NCI-H2107 (cell line): ENCODE measurements around the gene MED13L.
"Not testable (repeated sequence)": the region's sequence is repeated elsewhere in the genome, so short reads cannot be mapped to it uniquely, and the experiment has no call there.

Experiments used
- DNase-seq: peaks from one replicate; lab custom pipeline; 2025; lab: John Stamatoyannopoulos, UW

The MED13L gene

DNA sequence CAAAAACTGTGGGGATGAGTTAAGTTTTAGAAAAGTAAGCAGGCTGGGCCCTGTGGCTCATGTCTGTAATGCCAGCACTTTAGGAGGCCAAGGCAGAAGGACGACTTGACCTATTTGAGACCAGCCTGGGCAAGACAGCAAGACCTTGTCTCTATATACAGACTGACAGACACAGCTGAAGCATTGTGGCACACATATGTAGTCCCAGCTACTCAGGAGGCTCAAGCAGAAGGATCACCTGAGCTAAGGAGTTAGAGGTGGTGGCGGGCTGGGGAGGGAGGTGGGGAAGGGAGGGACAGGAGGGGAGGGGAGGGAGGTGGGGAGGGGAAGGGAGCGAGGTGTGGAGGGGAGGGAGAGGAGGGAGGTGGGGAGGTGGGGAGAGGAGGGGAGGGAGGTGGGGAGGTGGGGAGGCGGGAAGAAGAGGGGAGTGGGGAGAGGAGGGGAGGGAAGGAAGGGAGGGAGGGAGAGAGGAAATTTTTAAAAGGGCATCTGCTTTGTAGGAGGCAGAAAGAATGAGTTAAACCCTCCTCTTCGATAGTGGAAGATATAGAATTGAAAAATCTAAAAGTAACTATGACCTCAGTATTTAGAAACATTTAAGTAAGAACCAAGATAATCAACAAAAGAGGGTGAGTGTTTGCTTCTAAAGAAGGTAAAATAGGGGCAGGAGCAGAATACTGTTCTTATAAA, 30.9 kb downstream of the MED13L start:
- no peak for DNase-seq

- no peak for DNase-seq
Measured at GRCh38 chr12:116245189-116245588, 32.3 kb downstream of the MED13L start.

GRCh38 chr12:116244474-116245090, 32.9 kb downstream of the MED13L start:
- DNase-seq = no peak

DNA sequence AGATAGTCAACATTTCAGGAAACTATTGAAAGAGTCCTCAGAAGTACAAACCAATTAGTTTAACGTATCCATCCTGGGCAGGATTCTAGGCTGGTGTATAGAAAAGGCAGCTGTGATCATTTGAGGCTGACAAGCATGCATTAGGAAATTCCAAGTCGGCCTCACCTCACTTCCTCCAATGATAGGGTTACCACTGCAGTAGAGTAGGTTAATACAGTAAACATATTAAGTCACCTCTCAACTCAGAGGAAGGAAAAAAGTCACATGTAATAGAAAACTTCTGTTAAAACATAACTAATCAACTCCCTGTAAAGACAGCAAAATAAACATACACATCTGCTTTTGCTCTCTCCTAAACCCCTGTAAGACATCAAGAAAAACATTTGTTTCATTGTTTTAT, 33.5 kb downstream of the MED13L start:
- no peak for DNase-seq

- no peak for DNase-seq
Measured at GRCh38 chr12:116242740-116243139, 34.8 kb downstream of the MED13L start.

GRCh38 chr12:116241157-116241759, 36.2 kb downstream of the MED13L start:
- no peak for DNase-seq

DNA sequence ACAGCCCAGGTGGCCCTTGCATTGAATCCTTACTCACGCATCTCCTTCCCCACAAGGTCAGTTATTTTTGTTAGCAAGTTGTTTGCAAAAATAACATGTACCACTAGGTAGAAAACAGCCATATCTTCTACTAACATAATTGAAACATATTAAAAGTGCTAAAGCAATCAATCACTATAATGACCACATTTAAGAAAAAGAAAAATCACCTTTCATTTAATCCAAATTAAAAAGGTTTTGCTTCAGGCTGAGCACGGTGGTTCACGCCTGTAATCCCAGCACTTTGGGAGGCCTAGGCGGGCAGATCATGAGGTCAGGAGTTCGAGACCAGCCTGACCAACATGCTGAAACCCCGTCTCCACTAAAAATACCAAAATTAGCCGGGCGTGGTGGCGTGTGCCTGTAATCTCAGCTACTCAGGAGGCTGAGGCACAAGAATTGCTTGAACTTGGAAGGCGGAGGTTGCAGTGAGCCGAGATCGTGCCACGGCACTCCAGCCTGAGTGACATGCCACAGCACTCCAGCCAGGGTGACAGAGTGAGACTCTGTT, 38.8 kb downstream of the MED13L start:
- DNase-seq = not testable (repeated sequence)

- DNase-seq = no peak
Measured at GRCh38 chr12:116238149-116238548, 39.3 kb downstream of the MED13L start.

- DNase-seq = no peak
Measured at GRCh38 chr12:116236976-116237375, 40.5 kb downstream of the MED13L start.

GRCh38 chr12:116236148-116236731, 41.3 kb downstream of the MED13L start:
- DNase-seq = peak; percentile 16

GRCh38 chr12:116234148-116234547, 43.3 kb downstream of the MED13L start:
- DNase-seq = not testable (repeated sequence)

DNA sequence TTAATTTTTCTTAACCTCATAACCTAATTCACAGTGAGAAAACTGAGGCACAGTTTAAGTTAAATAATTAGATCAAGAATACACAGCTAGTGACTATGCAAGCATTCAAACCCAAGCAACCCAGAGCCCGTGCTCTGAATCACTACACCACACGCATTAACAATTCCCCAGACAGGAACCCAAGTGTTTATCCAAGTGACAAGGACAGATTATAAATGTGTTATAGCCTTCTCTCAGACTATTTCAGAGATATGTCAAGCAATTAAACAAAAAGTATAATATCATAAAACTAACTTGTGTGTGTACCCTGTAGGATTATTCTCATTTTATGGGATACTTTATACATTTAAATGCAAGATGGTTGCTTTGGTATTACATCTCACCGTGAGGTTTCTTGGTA, 43.8 kb downstream of the MED13L start:
- no peak for DNase-seq

DNA sequence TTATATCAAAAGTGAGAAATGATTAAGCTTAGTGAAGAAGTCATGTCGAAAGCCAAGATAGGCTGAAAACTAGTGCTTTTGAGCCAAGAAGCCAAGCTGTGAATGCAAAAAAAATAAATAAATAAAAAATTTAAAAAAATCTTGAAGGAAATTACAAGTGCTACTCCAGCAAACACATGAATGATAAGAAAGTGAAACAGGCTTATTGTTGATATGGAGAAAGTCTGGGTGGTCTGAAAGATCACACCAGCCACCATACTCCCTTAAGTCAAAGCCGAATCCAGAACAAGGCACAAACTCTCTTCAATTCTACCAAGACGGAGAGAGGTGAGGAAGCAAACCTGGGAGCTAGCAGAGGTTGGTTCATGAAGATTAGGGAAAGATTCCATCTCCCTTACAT, 49.7 kb downstream of the MED13L start:
- DNase-seq = no peak

GRCh38 chr12:116226026-116226425, 51.5 kb downstream of the MED13L start:
- peak; percentile 41 for DNase-seq

DNA sequence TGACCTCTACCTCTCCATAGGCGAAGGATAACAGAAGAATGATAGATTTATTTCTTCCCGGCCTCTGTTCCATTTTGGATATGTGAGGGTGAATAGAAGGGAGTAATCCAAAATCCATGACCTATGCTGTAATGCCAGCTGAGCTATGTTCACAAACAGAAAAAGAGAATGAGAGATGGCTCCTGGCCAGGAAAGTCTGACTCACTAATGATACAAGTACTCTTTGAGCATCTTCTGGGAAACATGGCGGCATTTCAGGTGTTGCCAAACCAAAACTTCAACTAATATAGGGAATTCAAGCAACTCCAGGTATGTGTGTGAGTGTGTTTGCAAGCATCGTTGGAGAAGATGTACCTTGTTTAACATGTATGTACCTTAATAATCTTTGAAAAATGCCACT, 55.1 kb downstream of the MED13L start:
- DNase-seq = no peak

- no peak for DNase-seq
Measured at GRCh38 chr12:116220756-116221155, 56.7 kb downstream of the MED13L start.

GRCh38 chr12:116217045-116217735, 60.3 kb downstream of the MED13L start:
- no peak for DNase-seq

DNA sequence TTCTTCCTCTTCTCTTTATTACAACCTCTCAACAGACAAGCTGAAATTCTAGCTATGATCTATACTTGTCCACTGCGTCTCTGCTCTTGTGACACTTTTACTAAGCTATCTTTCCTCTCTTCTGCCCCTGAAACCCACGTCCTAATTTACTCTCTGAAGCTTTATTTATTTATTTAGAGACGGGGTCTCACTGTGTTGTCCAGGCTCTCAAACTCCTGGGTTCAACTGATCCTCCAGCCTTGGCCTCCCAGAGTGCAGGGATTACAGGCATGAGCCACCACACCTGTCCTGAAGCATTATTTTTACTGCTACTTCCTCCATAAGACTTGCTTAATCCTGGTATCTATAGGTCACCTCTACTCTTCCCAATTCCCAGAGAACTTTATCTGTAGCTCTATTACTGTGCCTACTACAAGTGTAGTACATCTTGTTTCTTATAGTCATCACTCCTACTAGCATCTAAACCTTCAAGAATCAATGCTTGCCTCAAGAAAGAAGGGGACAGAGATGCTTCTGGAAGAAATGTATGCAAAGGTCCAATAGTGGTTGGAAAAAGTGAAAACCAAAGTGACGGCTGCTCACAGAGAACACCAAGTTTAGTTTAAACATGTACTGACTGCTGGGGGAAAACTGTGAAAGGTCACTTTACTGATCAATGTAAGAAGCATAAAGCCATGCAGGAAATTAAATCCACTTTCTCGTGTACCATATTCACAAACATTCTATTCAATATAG, 61.3 kb downstream of the MED13L start:
- DNase-seq = no peak

DNA sequence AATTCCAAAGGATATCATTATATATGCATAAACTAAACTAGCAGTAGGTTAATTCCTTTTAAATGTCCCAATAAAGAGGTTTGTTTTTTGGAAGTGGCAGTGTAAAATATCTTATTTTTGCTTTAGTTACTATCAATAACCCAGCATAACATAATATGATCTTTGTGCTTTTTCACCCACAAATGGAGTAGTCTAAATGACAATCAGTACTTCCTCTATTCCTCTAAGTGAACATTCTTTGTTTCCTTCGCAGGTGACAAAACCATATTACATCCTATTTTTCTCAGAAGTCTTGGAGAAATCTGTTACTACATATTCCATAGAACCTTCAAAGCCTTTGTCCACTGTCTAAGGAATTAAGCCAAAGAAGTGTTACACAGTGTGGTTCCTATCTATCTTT, 62.5 kb downstream of the MED13L start:
- no peak for DNase-seq

DNA sequence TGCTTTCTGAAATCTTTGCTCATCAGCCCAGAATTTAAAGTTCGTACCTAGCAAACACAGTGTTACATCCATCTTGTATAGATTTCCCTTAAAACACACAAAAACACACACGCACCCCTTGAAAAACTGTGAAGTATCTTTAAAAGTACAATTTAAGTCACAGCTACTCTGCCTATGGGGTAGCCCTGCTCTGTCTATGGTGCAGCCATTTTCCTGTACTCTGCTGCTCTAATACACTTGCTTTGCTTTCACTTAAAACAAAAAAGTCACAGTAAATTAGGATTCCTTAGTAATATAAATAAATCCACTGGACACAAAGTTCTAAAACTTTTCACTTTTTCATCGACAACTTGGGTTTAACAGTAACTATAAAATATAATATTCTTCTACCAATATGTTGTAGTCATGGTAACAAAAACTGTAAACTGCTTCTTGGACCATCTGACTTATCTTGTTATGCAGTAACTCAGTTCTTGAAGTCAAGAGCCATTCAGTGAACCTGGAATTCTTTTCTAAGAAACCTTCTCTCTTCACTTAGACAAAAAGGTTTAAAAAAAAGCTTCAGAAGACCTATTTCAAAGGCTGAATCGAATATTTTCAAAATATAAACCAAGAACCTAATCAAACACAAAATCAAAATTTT, 63.5 kb downstream of the MED13L start:
- DNase-seq = no peak

DNA sequence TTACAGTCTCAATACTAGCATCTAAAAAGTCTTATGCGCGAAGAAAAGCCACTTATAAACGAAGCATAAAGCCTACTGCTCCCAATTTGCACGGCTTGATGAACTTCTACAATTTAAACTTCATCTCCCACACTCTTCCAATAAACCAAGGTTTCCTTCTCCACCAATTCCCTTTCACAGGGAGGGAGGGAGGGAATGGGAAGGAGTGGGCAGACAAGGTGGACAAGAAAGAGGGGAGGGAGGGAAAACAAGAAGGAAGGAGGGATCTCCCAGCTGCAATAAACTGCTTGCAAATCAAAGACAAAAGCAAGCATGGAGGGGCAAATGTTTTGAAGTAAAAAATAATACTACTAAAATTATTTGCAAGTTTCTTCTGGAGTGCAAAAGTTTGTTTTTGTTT, 64.5 kb downstream of the MED13L start:
- no peak for DNase-seq
